ENCODE results near the gene POMP.

GRCh38 chr13:28611654-28612131, 47.2 kb upstream of the POMP start:
- TF ChIP-seq CTCF (IDR thresholded peaks at IDR 0.05) (no peak), ZFX (IDR thresholded peaks at IDR 0.05; ENCODE audit: borderline replicate concordance) (no peak)

Measured in 22Rv1 (cell line).